HG03575 (cell line): ENCODE results near the gene RNF220.

Source experiments
- ATAC-seq: cut with Tn5 transposase; IDR thresholded peaks from one replicate; pipeline ENCODE4 v1.9.1; 2021; ENCODE audit not compliant: unreplicated experiment, insufficient number of reproducible peaks, low FRiP score; ENCODE audit errors: extremely low read depth

RNF220 gene

DNA sequence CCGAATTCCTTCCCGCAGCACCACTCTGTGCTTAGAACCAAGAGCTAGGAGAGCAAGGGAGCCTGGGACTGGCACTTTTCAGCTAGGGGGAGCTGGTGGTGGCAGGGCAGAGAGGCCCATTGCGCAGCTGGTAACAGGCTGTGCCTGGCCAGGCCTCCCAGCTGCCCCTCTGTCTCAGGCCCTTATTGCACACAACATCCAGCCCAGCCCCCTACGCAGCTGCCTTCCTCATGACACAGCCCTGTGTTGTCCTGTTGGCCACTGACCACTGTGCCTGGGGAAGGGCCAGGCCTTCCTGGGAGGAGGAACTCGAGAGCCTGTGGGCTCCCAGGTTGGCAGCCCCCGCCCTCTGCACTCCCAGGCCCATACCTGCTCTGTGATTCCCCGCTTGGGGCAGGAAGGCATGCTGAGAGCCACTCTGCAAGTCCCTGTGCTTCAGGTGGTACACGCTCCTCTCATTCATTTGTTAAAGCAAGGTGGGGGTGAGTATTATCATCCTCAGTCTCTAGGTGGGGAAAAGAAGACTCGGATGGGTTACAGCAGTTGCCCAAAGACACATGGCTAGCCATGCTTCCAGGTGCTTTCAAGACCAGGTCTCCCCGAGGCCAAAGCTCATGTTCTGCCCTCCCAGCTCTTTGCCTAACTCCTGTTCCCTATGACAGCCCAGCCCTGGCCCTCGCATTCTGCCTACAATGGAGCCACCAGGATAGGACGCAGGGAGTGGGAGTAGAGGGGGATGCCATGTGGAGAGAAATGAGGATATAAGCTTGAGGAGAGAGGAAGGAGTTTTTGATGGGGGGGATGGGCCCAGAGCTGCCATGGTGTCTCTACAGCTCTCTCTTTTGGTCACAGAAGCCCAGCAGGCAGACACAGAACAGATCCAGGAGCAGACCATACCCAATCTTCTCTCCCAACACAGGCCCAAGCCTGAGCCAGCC is 187.4 kb downstream of the RNF220 start:
- ATAC-seq = no peak

DNA sequence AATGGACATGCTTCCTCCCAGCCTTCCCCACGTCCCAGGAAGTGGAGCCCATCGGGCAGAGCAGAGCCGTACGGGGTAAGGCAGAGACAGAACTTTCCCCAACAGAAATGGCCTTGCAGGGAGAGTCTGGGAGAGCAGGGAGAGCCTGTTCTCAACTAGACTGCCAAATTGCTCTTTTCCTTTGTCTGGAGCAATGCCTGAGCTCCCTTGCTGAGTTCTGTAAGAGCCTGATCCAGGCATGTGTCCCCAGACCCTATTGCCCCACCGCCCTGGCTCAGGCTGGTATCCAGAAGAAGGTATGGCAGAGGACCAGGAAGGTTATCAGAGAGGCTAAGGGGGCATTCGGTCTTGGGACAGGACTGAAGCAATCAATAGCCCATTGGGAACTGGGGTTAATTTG is 189.3 kb downstream of the RNF220 start:
- ATAC-seq = no peak

DNA sequence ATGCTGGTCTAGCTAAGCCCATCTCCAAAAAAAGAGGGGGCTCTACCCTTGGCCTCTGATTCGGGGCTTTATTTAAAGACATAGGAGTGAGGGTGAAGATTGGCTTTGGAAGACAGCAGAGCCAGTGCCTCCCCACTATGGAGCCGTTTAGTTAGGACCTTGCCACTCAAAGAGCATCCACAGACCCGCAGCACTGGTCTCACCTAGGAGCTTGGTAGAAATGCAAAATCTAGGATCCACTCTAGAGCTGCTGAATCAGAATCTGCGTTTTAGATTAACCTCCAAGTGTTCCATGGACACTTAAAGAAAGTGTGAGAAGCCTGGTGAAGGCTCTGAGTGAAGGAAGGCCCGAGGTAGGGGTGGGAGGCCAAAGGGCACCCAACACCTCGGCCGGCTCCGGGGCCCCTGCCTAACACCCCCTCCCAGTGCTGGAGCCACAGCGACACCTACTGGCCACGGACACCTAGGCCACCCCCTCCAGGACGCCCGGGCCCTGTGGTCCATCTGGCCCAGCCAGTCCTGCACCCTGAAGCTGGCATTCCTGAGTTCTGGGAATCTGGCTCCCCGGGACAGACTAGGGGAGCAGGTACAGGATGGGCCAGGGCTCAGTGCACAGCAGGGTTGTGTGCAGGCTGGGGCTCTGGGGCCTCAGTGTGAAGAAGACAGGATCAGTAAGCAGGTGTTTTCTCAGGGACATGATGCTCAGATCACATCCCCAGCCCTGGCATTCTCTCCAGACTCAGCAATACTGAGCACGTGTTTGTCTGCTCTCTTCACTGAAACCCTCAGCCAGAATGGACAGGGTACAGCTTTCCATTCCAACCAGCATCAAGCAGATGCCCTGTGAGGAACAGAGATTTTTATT is 190.0 kb downstream of the RNF220 start:
- ATAC-seq = no peak

DNA sequence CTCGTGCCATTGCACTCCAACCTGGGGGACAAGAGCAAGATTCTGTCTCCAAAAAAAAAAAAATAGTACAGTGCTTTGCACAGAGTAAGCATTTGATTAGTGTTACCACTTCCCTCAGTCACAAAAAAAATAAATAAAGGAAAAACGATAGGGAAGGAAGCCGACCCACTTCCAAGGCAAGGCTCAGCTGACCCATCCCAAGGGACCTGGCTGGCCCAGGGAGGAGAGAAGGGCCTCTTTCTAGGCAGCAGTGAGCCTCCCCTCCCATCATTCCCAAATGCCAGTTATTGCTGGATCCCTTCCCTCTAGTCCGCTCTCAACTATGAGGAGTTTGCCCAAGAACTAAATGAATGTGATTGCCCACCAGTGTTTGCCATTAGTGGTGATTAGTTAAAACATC is 191.5 kb downstream of the RNF220 start:
- no peak for ATAC-seq

DNA sequence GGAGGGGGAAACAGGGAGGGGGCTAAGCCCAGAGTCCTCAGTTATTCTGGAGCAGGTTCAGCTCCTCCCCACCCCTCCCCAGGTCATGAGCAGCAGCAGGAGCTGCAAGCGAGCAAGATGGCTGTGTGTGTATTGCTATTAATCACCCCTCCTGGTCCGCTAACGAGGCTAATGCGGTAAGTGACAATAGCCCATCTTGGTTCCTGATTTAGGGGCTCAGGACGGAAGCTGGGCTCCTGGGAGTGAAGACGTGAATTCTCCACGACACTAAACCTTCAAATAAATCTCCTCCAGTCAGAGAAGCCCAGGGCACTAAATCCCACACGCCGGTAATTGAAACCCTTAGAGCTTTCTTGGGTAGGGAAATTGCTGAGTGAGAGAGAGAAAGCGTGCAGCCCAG is 193.1 kb downstream of the RNF220 start:
- no peak for ATAC-seq

DNA sequence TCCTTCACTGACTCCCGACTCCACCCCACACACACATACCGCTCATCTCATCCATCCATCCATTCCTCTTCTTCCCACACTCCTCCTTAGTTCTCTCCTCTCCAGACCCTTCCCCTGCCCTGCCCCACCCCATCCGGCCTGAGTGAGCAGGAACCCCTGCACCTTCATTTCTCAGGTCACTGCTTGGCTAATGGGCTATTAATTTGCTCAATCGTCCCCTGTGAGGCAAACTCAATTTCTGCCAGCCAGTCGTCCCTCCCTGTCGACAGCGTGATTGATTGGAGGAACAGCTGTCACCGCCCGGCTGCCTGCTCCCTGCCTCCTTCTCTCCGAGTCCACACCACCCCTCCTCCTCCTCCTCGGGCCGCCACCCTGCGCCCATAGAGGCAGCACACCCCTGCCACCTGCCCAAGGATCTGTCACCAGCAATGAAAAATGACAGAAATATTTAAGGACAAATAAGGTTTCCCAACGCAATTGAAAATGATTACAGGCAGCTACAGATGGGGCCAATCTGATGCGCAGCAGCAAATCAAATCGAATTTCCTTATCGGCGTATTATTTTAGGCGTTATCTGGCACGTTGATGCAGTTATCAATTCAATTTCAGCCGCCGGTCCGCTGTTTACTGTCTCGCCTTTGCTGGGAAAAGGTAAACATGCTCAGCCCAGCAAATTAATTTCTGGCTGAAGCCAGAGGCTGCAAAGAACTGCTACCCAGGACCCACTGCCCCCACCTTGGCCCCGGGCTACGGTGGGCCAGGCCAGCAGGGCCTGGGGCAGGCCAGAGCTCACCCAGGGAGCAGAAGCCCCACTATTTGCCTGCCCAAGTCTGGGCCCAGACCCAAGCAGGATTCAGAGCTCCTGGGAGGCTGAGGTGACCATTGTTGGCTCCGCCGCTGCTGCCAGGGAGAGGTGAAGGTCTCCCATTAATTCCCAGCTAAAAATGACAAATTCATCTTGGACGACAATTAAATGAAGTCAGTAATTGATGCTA is 197.9 kb downstream of the RNF220 start:
- no peak for ATAC-seq

DNA sequence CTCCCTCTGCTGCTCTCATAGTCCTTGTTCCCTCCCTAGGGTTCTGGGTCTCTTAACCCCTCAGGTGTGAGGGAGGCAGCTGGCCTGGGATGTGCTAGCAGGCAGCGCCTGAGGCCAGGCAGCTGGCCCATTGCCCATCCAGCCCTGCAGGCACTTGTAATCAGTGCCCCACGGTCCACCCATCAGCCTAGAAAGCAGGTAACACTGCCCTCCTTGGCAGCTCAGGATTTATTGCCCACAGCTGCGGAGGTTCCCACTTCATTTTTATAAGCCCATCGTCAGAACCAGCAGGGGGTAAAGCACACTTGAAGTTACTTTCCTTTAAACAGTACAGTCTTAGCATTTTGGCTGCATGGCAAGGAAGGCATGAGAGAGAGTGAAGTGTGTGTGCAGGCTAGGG is 198.7 kb downstream of the RNF220 start:
- no peak for ATAC-seq

DNA sequence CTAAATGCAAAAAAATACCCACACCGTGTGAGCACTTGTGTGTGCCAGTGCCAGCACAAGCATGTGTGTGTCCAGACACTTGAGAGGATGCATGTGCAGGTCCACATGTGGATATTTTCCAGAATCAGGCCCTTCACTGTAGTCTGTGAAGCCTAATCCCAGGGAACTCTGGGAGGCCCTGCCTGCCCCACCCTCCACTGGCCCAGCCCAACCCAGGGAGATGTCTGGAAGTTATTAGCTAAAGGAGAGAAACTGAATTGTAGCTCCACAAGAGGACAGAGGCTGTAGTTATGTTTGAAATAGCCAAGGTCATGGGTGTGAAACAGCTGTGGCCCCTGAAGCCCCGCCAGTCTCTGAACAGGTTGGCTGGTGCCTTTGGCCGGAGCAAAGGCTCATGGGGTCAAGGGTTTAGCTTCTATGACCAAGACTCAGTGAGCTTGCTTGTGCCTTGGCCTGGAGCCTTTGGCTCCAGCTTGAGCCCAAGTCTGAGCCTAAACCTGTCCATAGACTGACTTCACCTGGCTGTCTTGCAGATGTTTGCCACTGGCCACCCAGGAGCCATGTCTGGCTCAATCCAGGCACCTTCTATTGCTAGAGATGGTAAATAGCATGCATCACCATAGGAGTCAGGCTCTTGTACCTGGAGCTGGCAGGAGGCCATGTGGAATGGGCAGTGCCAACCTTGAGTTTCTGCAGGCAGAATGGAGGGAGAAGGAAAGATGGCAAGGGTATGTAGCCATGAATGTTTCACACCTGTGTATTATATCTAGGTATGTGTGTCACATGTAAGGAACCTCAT is 199.3 kb downstream of the RNF220 start:
- no peak for ATAC-seq

DNA sequence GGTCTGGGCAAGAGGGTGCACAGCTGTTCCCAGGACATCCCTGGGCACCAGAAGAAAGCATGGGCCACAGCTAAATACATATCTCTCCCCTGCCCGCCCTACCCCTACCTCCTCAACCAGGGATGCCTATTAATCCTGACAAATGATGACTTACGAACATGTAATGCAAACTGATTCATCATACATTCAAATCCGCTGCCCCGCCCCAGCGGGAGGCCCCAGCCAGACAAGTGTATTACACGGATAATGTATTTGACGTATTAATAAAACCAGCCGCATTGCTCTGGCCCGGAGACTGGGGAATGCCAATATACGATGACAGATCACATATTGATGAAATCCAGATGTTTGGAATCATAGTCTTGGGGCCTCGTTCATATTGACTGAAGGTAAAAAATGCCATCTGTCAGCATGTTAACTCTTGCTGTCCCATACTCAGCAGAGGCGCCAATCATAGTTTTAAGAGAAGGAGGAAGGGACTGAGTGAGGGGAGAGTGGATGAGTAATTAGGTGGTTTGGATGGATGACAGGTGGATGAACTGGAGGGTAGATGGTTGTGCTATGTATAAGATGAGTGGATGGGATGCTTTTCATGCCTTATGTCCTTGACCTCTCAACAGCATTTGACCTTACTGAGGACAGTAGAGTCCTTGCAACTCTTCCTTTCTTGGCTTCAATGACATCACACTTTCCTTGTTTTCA is 201.0 kb downstream of the RNF220 start:
- ATAC-seq = no peak

DNA sequence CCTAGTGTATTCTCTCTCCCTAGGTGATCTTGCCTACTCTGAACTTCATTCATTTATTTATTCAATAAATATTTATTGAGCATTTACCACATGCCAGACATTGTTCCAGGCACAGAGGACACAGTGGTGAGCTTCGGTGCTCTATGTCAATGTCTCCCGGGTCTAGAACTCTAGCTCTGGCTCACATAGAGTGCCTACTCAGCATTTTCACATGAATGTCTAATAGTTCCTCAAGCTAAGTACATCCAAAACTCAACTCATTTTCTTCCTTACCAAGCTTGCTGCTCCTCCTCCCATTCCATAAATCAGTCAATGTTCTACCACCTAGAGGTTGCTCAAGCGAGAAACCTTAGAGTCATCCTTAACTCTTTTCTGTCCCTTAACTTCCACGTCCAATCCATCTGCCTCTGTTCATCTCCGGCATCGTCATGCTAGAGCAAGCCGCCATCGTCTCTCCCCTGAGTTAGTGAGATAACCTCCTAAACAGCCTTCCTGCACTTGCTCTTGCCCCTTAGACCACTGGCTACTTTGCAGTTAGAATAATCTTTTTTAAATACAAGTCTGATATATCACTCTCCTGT is 201.7 kb downstream of the RNF220 start:
- no peak for ATAC-seq

DNA sequence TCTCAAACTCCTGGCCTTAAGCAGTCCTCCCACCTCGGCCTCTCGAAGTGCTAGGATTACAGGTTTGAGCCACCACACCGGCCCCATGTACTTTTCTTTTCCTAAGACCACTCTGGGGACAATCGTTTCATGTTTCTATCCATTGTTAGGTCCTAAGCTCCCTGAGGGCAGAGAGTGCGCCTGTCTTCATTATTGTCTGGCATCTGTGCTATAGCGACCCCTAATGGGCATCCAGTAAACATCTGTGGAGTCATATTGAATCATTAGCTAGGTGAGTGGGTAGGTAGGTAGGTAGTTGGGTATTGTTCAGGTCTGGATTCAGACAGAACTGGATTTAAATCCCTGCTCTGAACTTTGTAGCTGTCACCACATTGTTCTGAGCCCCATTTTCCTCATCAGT is 203.1 kb downstream of the RNF220 start:
- ATAC-seq = no peak

DNA sequence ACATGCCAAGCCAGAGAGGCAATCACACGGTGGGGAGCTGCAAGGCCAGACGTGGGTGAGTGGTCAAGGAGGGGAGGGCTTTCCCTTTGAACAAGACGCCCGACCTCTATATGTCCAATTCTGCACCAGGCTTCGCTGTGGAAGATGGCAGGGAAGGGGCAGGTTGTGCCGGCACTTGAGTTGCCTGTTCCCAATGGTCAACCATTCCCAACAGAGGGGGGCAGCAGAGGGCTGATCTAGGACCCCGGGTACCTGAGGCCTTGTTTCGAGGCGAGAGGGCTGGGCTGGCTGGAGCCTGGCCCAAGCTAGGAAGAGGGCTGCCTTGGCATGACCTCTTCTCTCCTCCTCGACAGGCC is 204.3 kb downstream of the RNF220 start:
- no peak for ATAC-seq

DNA sequence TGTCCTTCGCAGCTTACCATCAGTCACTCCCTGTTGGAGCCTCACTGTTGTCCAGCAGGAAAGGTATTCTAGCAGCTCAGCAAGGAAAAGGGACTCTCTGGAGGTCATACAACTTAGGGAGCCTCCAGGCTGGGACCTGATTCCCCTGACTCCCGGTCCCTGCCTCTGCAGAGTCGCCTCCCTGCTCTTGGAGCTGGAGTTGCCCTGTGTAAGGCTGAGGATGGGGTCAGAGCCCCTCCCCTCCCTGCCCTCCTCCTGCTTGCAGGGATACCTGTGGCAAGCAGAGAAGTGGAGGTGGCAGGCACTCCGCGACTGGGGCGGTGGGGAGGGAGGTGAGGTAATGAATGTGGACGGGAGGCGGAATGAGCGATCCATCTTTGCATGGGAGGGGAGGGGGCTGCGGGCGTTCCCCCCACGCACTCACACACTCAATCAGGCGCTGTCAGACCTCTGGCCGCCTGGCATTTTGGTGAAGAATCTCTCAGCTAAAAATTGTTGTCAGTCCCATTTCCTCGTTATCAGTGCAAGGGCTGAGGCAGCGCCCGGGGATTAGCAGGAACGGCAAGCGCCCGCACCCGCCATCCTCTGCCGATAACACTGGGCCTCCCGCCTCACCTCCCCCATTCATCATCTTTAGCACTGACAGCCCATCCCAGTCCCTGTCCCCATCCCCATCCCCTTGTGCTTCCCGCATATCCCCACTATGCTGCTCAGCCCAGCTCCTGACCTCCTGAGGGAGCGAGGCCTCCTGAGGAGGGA is 204.9 kb downstream of the RNF220 start:
- ATAC-seq = no peak

DNA sequence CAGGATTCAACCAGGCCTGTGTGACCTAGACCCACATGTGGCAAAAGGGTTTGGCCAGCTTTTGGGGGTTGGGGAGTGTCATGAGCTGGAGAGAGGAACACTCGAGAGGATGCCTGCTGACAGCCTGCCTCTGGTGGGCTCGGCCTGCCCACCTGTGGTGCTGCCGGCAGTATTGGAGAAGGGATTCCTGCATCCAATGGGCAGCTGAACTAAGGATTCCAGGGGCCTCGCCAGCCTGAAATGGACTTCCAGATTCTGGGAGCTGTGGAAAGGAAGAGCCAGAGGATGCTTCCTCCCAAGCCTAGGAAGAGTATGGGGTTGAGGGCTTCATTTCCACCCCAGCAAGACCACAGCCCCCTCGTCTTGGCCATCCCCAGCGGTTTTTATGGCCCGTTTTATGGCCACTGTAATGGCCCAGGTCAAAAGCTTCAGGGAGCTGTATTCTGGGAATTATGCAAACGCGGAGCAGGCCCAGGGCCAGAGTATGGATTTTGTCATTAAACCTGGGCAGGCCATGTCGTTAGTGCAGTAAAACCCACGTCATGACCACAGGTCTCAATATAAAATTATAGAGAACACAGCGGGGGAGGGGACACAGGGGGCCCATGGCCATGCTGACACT is 205.6 kb downstream of the RNF220 start:
- ATAC-seq = no peak

DNA sequence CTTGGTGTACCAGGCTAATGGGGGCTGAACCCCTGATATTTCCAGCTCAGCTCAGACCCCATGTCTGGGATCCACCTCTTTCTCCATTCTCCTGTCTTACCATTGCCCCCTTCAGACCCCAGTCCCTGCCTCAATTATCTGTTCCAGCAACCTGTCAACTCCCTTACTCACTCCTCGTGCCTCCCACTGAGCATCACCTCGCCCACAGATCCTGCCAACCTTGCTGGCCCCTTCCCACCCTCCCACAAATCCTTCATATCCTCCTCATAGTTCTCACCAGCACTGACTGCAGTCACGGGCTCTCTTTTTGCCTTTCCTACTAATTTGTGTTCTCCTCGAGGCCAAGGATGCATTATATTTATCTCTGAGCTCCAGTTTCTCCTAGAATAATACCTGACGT is 206.4 kb downstream of the RNF220 start:
- ATAC-seq = no peak

DNA sequence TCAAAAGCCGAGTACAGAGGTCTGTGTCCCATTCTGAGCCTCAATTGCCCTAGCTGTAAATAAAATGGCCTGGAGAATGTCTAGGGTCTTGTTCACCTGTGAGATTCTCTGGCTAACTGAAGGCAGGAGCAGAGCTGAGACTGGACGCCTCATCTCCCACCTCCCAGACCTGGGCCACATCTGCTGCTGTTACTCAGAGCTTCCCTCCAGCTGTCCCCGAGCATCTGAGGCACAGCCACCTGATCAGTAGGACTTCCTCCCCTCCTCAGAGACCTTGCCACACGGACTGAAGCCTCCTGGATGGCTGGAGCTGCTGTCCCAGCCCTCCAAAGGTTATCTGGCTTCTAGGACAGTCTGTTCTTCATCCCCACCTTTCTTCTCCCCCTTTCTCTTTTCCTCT is 206.8 kb downstream of the RNF220 start:
- no peak for ATAC-seq
